Activated naive CD8-positive, alpha-beta T cell treated with anti-CD3 and anti-CD28 coated beads for 36 hours (primary cell): ENCODE data around the gene TMEM63B. TPM values are rescaled to one million over a fixed set of nuclear protein-coding genes. Genes with fewer than 3 reads are reported as not detected.

Source experiments
- DNase-seq: peaks from one replicate; pipeline ENCODE4 v3.0.0; 2021
- H3K27ac Mint-ChIP-seq: one replicate; pipeline ENCODE4 v1.8.0; 2022; ENCODE audit warnings: mild to moderate bottlenecking, moderate library complexity, mixed read lengths
- H3K27me3 Mint-ChIP-seq: one replicate; pipeline ENCODE4 v1.8.0; 2022; ENCODE audit warnings: mild to moderate bottlenecking, mixed read lengths
- H3K36me3 Mint-ChIP-seq: one replicate; pipeline ENCODE4 v1.8.0; 2021; ENCODE audit warnings: mild to moderate bottlenecking, mixed read lengths
- H3K4me1 Mint-ChIP-seq: one replicate; pipeline ENCODE4 v1.8.0; 2021; ENCODE audit warnings: mixed read lengths
- H3K4me3 Mint-ChIP-seq: one replicate; pipeline ENCODE4 v1.8.0; 2022; ENCODE audit warnings: mild to moderate bottlenecking, moderate library complexity, mixed read lengths
- H3K9me3 Mint-ChIP-seq: one replicate; pipeline ENCODE4 v1.8.0; 2022; ENCODE audit warnings: mixed read lengths
- total RNA-seq, 2 experiments: library from RNA; stranded (reverse); gene quantifications; one replicate each; pipeline ENCODE4 v1.2.3, GENCODE V29; 2021

TMEM63B gene
- total RNA-seq, 2 experiments from 2014 or later: 11.7 to 12.1 TPM

DNA sequence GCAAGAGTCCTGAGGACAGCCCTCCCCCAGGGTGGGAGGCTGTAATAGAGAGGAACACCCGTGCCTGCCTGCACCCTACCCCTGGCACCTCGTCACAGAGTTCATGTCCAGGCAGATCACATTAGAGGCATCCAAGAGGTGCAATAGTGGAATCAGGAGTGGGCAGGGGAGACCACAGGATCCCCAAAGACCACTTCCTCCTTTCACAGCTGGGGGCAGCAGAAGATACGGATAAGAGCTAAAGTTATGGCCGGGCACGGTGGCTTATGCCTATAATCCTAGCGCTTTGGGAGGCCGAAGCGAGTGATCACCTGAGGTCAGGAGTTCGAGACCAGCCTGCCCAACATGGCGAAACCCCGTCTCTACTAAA, 29.8 kb downstream of the TMEM63B start:
- Mint-ChIP-seq H3K4me1 (peaks cover 10% of the 10 kb centered on the region), H3K4me3 (no peak overlapping the region), H3K27ac (no peak overlapping the region), H3K9me3 (no peaks in the 10 kb centered on the region), H3K27me3 (peaks cover 3% of the 10 kb centered on the region), H3K36me3 (no peaks in the 10 kb centered on the region)
- DNase-seq: no peak

DNA sequence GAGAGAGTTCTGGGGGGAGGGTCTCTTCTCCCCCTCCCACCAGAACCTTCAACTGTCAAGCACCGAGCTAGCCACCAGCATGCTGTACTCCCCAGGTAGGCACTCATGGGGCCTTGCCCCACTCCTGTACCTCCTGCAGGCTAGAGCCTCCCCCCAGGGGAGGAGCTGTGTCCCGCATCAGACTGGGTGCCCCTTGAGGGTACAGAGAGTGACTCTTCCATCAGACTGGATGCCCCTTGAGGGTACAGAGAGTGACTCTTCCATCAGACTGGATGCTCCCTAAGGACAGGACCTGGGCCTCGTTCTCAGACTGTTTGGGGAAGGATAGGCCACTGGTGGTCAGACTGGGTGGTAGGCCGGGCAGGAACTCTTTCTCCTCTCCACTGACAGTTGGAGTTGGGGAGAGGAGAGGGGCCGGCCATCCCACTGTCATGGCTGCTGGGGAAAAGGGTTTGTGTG, 31.4 kb downstream of the TMEM63B start, which contains the start of gene CAPN11:
Gene CAPN11, plus strand, starts transcription at position 51 of the 459 bp plus-strand sequence. Its CDS starts 29 bp downstream, at position 80.
- no peak for DNase-seq
- H3K9me3 Mint-ChIP-seq: no peaks in the 10 kb centered on the region
- H3K27ac Mint-ChIP-seq: no peak within 1 kb of the TSS
- peaks cover 3% of the 10 kb centered on the region for H3K27me3 Mint-ChIP-seq
- peaks cover 10% of the 10 kb centered on the region for H3K4me1 Mint-ChIP-seq
- H3K36me3 Mint-ChIP-seq: no peaks in the 10 kb centered on the region
- no peak within 1 kb of the TSS for H3K4me3 Mint-ChIP-seq

- Mint-ChIP-seq H3K4me1 (peaks cover 12% of the 10 kb centered on the region), H3K27ac (peak overlapping the region; percentile 6), H3K4me3 (no peak overlapping the region), H3K36me3 (no peaks in the 10 kb centered on the region), H3K9me3 (no peaks in the 10 kb centered on the region), H3K27me3 (peaks cover 7% of the 10 kb centered on the region)
- no peak for DNase-seq
These were observed 34.6 kb downstream of the TMEM63B start for GRCh38 chr6:44161997-44162338.

DNA sequence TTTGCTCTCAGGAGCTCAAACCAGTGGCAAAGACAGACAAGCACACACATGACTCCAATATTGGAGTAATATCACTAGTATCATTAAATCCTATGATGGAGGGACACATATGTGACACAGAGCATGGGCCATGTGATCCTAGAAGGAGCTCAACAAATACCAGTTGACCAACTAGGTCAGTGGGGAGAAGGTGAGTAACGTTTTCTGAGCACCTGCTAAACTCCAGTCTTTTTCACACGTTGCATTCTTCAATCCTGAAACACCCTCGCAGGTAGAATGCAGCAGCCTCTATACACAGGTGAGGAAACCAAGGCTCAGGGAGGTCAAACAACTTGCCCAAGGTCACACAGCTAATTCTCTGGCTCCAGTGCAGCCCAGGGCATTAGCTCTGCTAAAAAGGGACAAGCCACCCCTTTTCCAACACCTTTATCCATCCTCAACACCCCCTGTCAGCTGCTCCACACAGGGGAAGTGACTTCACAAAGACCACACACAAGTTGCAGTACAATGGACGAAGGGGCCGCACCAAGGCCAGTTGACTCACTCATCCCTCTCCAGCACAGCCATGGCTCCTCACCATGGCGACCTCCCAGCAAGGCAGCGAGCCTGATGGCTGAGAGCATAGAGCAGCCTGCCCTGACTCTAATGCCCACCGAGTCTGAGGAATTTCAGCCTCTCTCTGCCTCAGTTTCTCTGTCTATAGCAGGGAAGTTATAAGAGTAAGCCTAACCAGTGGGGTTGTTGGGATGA, 35.7 kb downstream of the TMEM63B start:
- no peak for DNase-seq
- Mint-ChIP-seq H3K36me3 (no peaks in the 10 kb centered on the region), H3K27ac (no peak overlapping the region), H3K27me3 (peaks cover 7% of the 10 kb centered on the region), H3K4me3 (no peak overlapping the region), H3K4me1 (peaks cover 12% of the 10 kb centered on the region), H3K9me3 (no peaks in the 10 kb centered on the region)

GRCh38 chr6:44166116-44166515, 38.8 kb downstream of the TMEM63B start:
- Mint-ChIP-seq H3K4me3 (no peak overlapping the region), H3K27me3 (peaks cover 4% of the 10 kb centered on the region), H3K9me3 (no peaks in the 10 kb centered on the region), H3K27ac (no peak overlapping the region), H3K36me3 (no peaks in the 10 kb centered on the region), H3K4me1 (peaks cover 10% of the 10 kb centered on the region)
- DNase-seq: no peak

DNA sequence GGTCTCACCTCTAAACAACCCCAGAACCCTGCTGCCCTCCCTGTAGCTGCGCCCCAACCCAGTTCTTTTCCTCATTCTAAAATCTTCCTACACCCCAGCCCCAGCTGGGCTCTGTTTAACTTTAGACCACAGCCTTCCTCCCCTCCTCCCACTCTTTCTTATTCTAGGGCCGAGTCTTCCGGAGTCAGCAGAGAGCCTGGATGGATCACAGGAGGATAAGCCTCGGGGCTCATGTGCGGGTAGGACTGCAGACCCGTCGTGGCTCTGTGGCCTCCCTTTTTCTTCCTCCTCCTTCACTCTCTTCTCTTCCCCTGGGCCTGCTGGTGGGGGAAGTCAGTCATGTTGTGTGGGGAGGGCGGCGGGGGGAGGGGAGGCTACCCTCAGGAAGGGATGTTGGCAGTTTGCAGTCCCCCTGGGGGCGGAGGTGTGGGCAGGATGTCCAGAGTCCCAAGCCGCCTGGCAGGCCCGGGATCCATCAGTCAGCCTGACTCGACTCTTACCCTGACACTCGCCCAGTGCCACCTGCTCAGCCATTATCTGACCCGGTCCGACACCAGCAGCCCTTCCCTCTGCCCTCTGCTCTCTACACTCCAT, 39.3 kb downstream of the TMEM63B start:
- Mint-ChIP-seq H3K4me3 (no peak overlapping the region), H3K36me3 (no peaks in the 10 kb centered on the region), H3K27me3 (peaks cover 4% of the 10 kb centered on the region), H3K4me1 (peaks cover 4% of the 10 kb centered on the region), H3K9me3 (no peaks in the 10 kb centered on the region), H3K27ac (no peak overlapping the region)
- no peak for DNase-seq

DNA sequence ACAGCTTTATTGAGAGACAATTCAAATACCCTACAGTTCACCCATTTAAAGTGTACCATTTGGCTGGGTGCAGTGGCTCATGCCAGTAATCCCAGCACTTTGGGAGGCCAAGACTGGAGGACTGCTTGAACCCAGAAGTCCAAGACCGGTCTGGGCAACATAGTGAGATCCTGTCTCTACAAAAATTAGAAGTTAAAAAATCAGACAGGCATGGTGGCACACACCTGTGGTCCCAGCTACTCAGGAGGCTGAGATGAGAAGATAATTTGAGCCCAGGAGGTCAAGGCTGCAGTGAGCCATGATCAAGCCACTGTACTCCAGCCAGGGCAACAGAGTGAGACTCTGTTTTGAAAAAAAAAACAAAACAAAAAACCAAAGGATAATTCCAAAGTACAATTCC, 40.2 kb downstream of the TMEM63B start:
- Mint-ChIP-seq H3K4me3 (no peak overlapping the region), H3K27me3 (peaks cover 6% of the 10 kb centered on the region), H3K9me3 (no peaks in the 10 kb centered on the region), H3K27ac (no peak overlapping the region), H3K36me3 (no peaks in the 10 kb centered on the region), H3K4me1 (peaks cover 8% of the 10 kb centered on the region)
- no peak for DNase-seq

- H3K27ac Mint-ChIP-seq: no peak overlapping the region
- peaks cover 10% of the 10 kb centered on the region for H3K27me3 Mint-ChIP-seq
- no peaks in the 10 kb centered on the region for H3K36me3 Mint-ChIP-seq
- peaks cover 11% of the 10 kb centered on the region for H3K4me1 Mint-ChIP-seq
- DNase-seq: no peak
- no peak overlapping the region for H3K4me3 Mint-ChIP-seq
- no peaks in the 10 kb centered on the region for H3K9me3 Mint-ChIP-seq
These were observed 41.8 kb downstream of the TMEM63B start for GRCh38 chr6:44169154-44169553.

DNA sequence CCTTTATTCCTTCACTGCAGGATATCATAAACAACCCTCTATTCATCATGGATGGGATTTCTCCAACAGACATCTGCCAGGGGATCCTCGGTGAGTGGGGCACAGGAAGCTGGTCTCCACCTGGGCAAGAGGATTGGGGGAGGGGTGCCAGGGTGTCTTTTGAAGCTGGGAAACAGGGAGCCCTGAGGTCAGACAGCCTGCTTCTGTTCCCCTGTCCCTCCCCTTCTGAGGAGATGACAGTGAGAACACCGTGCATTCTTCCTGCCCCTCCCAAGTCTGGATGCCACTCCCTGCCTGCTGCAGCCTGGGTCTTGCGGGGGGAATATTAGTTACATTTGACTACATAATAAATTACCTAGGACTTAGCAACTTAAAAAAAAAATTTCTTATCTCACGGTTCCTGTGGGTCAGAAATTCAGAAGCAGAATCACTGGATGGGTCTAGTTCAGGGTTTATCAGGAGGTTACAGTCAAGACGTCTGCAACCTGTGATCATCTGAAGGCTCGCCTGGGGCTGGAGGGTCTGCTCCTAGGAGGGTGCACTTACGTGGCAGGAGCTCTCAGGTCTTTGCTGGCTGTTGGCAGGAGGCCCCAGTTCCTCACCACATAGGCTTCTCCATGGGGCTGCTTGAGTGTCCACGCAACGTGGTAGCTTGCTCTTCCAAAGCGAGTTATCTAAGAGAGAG, 42.7 kb downstream of the TMEM63B start:
- no peak for DNase-seq
- Mint-ChIP-seq H3K27ac (no peak overlapping the region), H3K9me3 (no peaks in the 10 kb centered on the region), H3K27me3 (peaks cover 10% of the 10 kb centered on the region), H3K4me3 (no peak overlapping the region), H3K4me1 (peaks cover 11% of the 10 kb centered on the region), H3K36me3 (no peaks in the 10 kb centered on the region)

DNA sequence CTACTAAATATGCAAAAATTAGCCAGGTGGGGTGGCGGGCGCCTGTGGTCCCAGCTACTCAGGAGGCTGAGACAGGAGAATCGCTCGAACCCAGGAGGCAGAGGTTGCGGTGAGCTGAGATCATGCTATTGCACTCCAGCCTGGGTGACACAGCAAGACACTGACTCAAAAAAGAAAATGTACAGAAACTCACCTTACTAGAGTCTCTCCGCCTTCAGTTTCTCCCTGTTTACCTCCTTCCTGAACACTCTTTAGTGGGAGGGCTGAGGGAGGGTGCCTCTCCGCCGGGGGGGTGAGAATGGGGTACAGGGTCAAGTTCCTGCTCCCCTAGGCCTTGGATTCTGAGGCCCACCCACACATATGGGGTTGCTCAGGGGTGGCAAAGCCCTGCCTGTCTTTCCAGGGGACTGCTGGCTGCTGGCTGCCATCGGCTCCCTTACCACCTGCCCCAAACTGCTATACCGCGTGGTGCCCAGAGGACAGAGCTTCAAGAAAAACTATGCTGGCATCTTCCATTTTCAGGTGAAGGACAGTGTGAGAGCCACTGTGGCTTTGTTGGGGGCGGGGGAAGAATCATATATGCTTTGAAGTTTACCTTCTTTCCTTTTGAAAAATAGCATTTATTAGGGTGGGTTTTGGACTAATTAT, 44.7 kb downstream of the TMEM63B start:
- peaks cover 6% of the 10 kb centered on the region for H3K27me3 Mint-ChIP-seq
- no peaks in the 10 kb centered on the region for H3K36me3 Mint-ChIP-seq
- peaks cover 17% of the 10 kb centered on the region for H3K4me1 Mint-ChIP-seq
- H3K9me3 Mint-ChIP-seq: no peaks in the 10 kb centered on the region
- no peak for DNase-seq
- H3K4me3 Mint-ChIP-seq: no peak overlapping the region
- no peak overlapping the region for H3K27ac Mint-ChIP-seq

DNA sequence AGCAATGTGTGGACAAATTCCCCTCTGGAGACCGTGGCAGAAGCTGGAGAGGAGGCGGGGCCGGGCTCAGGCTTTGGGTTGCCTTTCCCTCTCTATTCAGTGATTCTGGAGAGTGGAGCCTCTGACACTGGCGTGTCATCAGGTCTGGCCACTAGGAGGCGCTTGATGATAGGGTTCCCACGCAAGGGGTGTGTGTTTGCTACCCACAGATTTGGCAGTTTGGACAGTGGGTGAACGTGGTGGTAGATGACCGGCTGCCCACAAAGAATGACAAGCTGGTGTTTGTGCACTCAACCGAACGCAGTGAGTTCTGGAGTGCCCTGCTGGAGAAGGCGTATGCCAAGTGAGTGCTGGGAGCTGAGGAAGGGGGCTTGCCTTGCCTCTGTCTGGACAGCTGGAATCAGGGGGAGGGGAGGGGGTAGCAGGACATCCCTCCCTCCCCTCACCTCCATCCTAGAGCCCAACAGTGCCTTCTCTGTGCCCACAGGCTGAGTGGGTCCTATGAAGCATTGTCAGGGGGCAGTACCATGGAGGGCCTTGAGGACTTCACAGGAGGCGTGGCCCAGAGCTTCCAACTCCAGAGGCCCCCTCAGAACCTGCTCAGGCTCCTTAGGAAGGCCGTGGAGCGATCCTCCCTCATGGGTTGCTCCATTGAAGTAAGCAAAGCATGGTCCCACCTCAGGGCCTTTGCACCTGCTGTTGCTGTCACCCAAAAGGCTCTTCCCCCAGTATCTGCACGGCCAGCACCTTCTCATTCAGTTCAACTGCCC, 45.6 kb downstream of the TMEM63B start:
- Mint-ChIP-seq H3K27ac (no peak overlapping the region), H3K27me3 (peaks cover 6% of the 10 kb centered on the region), H3K4me3 (no peak overlapping the region)

DNA sequence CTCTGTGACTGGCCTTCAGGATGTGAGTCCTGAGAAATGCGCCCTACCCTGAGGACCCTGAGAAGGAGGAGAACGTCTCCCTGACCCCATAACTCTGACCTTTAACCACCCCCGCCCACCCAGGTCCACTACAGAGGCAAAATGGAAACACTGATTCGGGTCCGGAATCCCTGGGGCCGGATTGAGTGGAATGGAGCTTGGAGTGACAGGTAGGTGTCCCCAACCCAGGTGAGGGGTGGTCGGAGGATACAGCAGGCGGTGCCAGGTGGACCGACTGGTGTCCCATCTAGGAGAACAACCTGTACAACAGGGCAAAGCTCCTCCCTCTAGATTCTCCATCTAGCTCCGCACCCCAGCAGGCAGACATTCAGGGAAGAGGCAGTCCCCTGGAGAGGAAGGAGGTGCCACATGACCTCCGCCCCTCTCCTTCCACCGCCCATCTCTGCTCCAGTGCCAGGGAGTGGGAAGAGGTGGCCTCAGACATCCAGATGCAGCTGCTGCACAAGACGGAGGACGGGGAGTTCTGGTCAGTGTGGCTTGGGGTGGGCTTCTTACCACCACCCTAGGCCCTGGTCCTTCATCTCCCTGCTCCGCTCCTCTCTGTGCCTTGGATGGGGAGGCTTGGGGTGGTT, 48.9 kb downstream of the TMEM63B start:
- Mint-ChIP-seq H3K36me3 (no peaks in the 10 kb centered on the region), H3K27me3 (peaks cover 6% of the 10 kb centered on the region), H3K4me3 (peak overlapping the region; percentile 55), H3K4me1 (peaks cover 23% of the 10 kb centered on the region), H3K9me3 (no peaks in the 10 kb centered on the region), H3K27ac (no peak overlapping the region)
- DNase-seq: no peak

More for the DNA sequence above, 45.6 kb downstream of the TMEM63B start:
- peaks cover 23% of the 10 kb centered on the region for H3K4me1 Mint-ChIP-seq
- DNase-seq: peak; percentile 65
- no peaks in the 10 kb centered on the region for H3K36me3 Mint-ChIP-seq
- no peaks in the 10 kb centered on the region for H3K9me3 Mint-ChIP-seq

- no peaks in the 10 kb centered on the region for H3K36me3 Mint-ChIP-seq
- peaks cover 23% of the 10 kb centered on the region for H3K4me1 Mint-ChIP-seq
- H3K9me3 Mint-ChIP-seq: no peaks in the 10 kb centered on the region
- peaks cover 6% of the 10 kb centered on the region for H3K27me3 Mint-ChIP-seq
- H3K27ac Mint-ChIP-seq: peak overlapping the region; percentile 27
- H3K4me3 Mint-ChIP-seq: peak overlapping the region; percentile 55
- DNase-seq: peak; percentile 60
These were observed 49.6 kb downstream of the TMEM63B start for GRCh38 chr6:44176762-44177509.
